Chondrocyte (in vitro differentiated cells): ENCODE data around the gene HCRTR1. TPM values are rescaled to one million over a fixed set of nuclear protein-coding genes. Genes with fewer than 3 reads are reported as not detected.

Experiments
- DNase-seq: peaks from one replicate; pipeline ENCODE4 v3.0.0; 2021; ENCODE audit warnings: mixed read lengths, low spot score
- H3K27ac Mint-ChIP-seq: one replicate; pipeline ENCODE4 v1.8.0; 2021; ENCODE audit warnings: mild to moderate bottlenecking, moderate library complexity, mixed read lengths; ENCODE audit not compliant: unreplicated experiment
- H3K27me3 Mint-ChIP-seq: 2 replicates; pipeline ENCODE4 v1.8.0; 2021; ENCODE audit warnings: low read depth, mixed read lengths
- H3K36me3 Mint-ChIP-seq: 2 replicates; pipeline ENCODE4 v1.8.0; 2021; ENCODE audit warnings: low read depth, mixed read lengths
- H3K4me1 Mint-ChIP-seq: 2 replicates; pipeline ENCODE4 v1.8.0; 2021; ENCODE audit warnings: low read depth, mild to moderate bottlenecking, mixed read lengths
- H3K4me3 Mint-ChIP-seq: one replicate; pipeline ENCODE4 v1.8.0; 2021; ENCODE audit warnings: mild to moderate bottlenecking, moderate library complexity, mixed read lengths; ENCODE audit not compliant: unreplicated experiment
- H3K9me3 Mint-ChIP-seq: 2 replicates; pipeline ENCODE4 v1.8.0; 2021; ENCODE audit warnings: low read depth, mixed read lengths
- total RNA-seq: library from RNA; stranded (reverse); gene quantifications from 3 replicates; pipeline ENCODE4 v1.2.1, GENCODE V29; 2021
- TF ChIP-seq, protein P1 (sequence below): fragments of 200-600 bp; sonication (generic); IDR thresholded peaks from 2 replicates; pipeline ENCODE4 v1.5.0; 2021; ENCODE audit warnings: antibody characterized with exemption, mild to moderate bottlenecking, moderate library complexity

Gene HCRTR1
- total RNA-seq, 1 donor from 2014 or later: 0.45 TPM

DNA sequence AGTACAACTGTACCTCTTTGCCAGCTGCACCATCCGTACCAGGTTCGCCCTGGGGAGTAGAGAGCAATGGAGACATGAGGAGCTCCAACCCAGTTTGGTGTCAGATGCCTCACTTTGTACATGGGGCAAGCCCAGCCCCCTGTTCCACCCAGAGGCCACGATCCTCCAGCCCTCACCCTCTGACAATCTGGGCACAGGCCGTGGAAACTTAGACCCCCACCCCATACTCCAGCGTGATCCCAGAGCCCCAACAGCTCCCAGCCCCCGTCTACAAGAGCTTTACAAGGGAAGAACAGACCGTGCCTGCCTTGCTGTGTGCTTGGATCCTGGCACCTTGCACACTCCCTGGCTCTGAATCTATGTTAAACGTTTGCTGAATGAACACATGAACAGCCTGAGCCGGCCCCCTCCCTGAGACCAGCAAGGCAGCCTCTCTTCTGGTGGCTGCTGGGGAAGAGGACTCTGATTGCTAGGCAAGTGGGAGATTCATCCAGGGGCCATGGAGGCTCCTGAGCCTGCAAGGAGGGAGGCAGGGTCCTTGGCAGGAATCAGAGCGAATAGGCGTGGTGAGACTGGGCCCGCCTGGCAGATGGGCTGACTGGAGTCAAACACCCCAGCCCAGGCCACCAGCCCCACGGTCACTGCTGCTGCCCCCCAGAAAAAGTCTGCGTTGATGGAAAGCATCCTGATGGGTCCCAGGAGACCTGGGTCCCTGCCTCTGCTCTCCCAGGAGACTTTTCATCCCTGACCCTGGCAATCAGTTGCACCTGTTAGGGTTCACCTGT, 39.7 kb downstream of the HCRTR1 start:
- H3K4me3 Mint-ChIP-seq: no peak overlapping the region
- no peaks in the 10 kb centered on the region for H3K9me3 Mint-ChIP-seq
- TF ChIP-seq, protein P1, sequence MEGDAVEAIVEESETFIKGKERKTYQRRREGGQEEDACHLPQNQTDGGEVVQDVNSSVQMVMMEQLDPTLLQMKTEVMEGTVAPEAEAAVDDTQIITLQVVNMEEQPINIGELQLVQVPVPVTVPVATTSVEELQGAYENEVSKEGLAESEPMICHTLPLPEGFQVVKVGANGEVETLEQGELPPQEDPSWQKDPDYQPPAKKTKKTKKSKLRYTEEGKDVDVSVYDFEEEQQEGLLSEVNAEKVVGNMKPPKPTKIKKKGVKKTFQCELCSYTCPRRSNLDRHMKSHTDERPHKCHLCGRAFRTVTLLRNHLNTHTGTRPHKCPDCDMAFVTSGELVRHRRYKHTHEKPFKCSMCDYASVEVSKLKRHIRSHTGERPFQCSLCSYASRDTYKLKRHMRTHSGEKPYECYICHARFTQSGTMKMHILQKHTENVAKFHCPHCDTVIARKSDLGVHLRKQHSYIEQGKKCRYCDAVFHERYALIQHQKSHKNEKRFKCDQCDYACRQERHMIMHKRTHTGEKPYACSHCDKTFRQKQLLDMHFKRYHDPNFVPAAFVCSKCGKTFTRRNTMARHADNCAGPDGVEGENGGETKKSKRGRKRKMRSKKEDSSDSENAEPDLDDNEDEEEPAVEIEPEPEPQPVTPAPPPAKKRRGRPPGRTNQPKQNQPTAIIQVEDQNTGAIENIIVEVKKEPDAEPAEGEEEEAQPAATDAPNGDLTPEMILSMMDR: no peak
- peak overlapping the region; percentile 22 for H3K27ac Mint-ChIP-seq
- peaks cover 15% of the 10 kb centered on the region for H3K4me1 Mint-ChIP-seq
- DNase-seq: no peak
- no peaks in the 10 kb centered on the region for H3K27me3 Mint-ChIP-seq
- H3K36me3 Mint-ChIP-seq: peaks cover 39% of the 10 kb centered on the region

DNA sequence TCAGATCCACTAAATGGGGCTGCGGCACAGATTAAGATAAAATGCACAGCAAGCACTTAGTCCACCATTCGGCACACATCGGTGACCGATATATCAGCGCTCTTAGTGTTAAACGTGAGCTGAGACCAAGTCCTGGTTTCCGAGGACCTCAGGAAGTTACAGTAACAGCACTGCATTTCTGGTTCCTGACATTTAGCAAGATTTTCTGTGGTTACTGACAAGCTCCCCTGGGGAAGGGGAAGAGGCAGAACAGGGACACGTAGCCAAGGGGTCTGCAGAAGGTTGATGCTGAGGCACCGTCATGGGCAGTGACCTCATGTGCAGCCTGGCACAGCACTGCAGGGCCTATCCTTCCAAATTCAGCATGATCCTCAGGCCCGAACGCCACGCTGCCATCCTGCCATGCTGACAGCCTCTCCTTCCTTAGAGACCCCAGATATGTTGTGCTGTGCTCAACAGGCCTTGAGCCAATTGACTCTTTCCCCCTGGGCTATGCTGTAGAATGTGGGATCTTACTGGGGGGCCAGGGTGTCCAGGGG, 40.6 kb downstream of the HCRTR1 start:
- Mint-ChIP-seq H3K27ac (no peak overlapping the region), H3K27me3 (no peaks in the 10 kb centered on the region), H3K4me3 (no peak overlapping the region), H3K36me3 (peaks cover 39% of the 10 kb centered on the region), H3K4me1 (peaks cover 15% of the 10 kb centered on the region), H3K9me3 (no peaks in the 10 kb centered on the region)
- no peak for DNase-seq
- TF ChIP-seq, protein P1: no peak

DNA sequence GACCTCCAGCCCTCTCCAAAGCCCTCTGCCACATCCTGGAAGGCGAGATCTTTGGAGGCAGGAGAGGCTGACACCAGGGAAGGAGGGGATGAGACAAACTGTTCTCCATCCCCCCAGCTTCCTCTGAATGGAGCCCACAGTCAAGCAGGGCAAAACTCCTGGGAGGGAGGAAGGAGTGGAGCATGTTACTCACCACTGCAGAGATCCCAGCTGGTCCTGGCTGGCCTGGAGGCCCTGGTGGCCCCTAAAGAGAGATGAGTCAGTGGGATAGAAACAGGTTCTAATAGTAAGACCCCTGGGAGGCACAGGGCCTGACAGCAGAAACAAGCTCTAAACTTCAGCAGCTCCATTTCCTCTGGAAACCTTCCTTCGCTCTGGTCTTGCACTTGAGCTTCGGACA, 41.2 kb downstream of the HCRTR1 start:
- Mint-ChIP-seq H3K4me1 (peaks cover 12% of the 10 kb centered on the region), H3K36me3 (peaks cover 38% of the 10 kb centered on the region), H3K9me3 (no peaks in the 10 kb centered on the region), H3K4me3 (no peak overlapping the region), H3K27me3 (no peaks in the 10 kb centered on the region), H3K27ac (peak overlapping the region; percentile 17)
- DNase-seq: no peak
- TF ChIP-seq, protein P1: no peak

DNA sequence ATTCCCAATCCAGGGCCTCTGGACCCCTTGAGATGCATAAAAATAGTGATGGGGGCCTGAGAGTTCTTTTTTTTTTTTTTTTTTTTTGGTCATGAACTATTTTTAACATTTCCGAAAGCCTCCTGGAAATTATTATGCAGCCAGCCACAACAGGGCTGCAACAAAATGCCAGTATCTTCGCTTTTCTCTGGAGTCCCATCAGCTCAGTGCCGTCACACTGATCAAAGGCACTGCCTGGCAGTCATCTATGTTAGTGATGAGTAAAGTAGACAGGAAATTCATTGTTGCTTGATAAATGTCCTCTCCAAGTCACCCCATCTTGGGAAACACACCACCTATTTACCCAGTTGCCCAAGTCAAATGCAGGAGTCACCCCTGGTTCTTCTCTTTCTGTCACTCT, 42.4 kb downstream of the HCRTR1 start:
- no peaks in the 10 kb centered on the region for H3K27me3 Mint-ChIP-seq
- peaks cover 32% of the 10 kb centered on the region for H3K36me3 Mint-ChIP-seq
- TF ChIP-seq, protein P1: no peak
- no peak overlapping the region for H3K4me3 Mint-ChIP-seq
- no peak overlapping the region for H3K27ac Mint-ChIP-seq
- H3K4me1 Mint-ChIP-seq: peaks cover 16% of the 10 kb centered on the region
- no peak for DNase-seq
- H3K9me3 Mint-ChIP-seq: no peaks in the 10 kb centered on the region

DNA sequence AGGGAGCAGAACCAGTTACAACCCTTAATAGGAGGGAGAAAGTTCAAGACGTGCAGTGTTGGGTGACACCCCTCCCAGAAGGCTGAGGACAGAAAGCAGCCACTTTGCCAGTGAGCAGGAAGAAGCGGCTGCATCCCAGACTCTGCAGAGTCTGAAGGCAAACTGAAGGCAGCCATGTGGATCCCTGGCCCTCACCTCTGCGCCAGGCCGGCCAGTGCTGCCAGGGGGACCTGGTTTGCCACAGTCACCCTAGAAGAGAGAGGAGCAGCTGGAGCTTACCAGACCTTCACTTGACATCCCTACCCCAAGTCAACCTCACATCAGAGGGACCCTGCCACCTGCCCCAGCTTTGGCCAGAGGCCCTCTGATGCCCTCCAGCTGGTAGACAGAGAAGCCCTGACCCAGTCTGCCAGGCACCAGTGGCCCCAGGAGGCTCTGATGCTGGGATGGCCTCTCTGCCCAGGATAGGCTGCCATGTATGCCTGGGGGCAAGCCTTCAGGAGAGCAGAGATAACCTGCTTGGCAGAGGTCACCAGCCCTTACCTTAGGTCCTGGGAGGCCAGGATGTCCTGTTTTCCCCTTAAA, 43.5 kb downstream of the HCRTR1 start:
- TF ChIP-seq, protein P1: no peak
- H3K4me3 Mint-ChIP-seq: no peak overlapping the region
- peaks cover 24% of the 10 kb centered on the region for H3K4me1 Mint-ChIP-seq
- DNase-seq: no peak
- peaks cover 28% of the 10 kb centered on the region for H3K36me3 Mint-ChIP-seq
- H3K27me3 Mint-ChIP-seq: no peaks in the 10 kb centered on the region
- H3K27ac Mint-ChIP-seq: no peak overlapping the region
- no peaks in the 10 kb centered on the region for H3K9me3 Mint-ChIP-seq
